PC-3 (cell line): ENCODE measurements around the gene NR1D1.

ENCODE experiments used
- EZH2phosphoT487 ChIP-seq: fragments of 300-600 bp; sonication (generic); IDR thresholded peaks from 2 replicates; pipeline ENCODE4 v1.6.1; 2018; ENCODE audit warnings: mild to moderate bottlenecking, antibody characterized with exemption, low read length, borderline replicate concordance
- TF ChIP-seq, protein P1 (sequence below): fragments of 300-600 bp; sonication (generic); conservative IDR thresholded peaks from 2 replicates; pipeline ENCODE4 v1.5.1; 2017; ENCODE audit warnings: antibody characterized with exemption, low read depth, mild to moderate bottlenecking, low read length

DNA sequence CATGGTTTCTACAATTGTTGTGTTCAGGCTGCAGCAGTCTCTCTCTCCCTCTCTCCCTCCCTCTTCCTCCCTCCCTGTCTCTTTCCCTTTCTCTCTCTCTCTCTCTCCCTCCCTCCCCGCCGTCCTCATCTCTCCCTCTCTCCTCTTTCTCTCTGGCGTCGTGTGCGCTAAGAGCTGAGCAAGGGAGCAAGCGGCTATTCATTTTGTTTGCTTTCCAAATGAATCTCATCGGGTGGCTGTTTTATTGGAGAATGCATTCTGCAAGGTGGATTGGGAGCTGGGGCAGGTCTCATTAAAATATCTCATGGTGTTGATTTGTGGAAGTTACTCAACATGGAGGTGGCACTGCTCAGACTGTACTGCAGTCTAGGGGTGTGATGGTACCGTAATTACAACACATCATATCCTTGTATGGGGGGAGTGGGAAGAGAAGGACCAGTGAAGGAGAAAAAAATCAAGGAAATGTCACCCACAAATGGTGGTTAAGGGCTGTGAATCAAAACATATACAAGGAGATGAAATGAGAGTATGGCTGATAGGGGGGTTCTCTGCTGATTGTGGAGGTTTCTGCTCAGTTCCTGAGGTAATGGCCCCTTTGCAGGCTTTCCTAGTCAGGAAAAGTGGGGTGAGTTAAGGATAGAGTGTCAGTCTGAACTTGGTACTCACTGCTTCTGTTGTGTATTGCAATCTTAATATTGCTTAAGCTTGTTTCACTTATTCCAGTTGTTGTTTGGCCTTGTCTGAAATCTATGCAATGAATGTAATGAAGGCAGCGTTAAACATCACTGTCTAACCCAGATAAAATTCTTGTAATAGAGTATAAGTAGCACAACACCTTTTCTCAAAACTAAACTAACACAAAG is 24.1 kb upstream of the NR1D1 start:
- TF ChIP-seq, protein P1, sequence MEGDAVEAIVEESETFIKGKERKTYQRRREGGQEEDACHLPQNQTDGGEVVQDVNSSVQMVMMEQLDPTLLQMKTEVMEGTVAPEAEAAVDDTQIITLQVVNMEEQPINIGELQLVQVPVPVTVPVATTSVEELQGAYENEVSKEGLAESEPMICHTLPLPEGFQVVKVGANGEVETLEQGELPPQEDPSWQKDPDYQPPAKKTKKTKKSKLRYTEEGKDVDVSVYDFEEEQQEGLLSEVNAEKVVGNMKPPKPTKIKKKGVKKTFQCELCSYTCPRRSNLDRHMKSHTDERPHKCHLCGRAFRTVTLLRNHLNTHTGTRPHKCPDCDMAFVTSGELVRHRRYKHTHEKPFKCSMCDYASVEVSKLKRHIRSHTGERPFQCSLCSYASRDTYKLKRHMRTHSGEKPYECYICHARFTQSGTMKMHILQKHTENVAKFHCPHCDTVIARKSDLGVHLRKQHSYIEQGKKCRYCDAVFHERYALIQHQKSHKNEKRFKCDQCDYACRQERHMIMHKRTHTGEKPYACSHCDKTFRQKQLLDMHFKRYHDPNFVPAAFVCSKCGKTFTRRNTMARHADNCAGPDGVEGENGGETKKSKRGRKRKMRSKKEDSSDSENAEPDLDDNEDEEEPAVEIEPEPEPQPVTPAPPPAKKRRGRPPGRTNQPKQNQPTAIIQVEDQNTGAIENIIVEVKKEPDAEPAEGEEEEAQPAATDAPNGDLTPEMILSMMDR = no peak
- TF ChIP-seq EZH2phosphoT487 = no peak
